ENCODE data around the gene SMTNL2.

SMTNL2 gene

DNA sequence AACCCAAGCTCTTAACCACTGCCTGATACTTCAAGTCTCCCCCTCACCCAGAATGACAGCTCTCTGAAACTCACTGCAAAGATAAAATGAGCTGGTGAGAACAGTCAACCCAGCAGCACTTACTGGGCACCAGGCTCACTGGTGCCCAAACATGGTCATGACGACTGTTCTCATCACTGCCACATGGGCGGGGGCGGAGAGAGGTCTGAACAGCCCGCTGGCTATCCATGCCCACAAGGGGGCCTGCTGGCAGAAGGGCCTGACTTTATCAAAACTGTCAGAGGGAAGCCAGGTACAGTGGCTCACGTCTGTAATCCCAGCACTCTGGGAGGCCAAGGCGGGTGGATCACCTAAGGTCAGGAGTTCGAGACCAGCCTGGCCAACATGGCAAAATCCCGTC lies 33.2 kb upstream of the SMTNL2 start:
- TF ChIP-seq ZNF274 (IDR thresholded peaks at IDR 0.05; ENCODE audit: low read depth, low read length), result no peak
- no peak overlapping the region for H3K4me3 ChIP-seq (ENCODE audit: low read length)

DNA sequence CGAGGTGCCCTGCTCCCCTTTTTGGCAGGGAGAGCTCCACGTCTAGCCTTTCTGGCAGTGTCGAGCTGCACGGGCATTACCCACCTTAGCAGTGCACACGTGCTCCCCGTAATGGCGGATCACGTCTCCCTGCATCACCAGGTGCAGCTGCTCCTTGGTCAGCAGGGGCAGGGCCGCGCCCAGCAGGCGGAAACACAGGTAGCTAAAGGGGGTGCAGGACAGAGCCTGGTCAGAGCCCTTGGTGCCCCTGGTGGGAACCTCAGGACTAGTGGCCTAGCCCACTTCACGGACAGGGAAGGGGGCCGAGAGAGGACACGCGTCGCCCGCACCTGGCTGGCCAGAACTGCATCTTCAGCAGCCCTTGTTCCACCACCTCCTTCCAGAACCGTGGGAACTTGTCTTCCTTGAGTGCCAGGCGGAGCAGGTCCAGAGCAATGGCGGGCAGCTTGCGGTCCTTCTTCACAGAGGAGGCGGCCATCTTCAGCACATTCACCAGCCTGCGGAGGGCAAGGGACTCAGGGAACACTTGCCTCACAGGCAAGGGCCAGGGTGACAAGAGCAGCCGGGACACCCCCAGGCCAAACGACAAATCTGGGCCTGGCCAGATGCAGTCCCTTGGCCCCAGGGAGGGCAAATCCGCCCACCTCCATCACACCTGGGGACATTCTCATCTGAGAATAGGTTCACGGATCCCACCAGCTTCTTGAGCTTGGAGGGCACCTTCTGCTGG lies 32.4 kb upstream of the SMTNL2 start:
- no peak overlapping the region for H3K4me3 ChIP-seq (ENCODE audit: low read length)
- no peak for TF ChIP-seq ZNF274 (IDR thresholded peaks at IDR 0.05; ENCODE audit: low read depth, low read length)

DNA sequence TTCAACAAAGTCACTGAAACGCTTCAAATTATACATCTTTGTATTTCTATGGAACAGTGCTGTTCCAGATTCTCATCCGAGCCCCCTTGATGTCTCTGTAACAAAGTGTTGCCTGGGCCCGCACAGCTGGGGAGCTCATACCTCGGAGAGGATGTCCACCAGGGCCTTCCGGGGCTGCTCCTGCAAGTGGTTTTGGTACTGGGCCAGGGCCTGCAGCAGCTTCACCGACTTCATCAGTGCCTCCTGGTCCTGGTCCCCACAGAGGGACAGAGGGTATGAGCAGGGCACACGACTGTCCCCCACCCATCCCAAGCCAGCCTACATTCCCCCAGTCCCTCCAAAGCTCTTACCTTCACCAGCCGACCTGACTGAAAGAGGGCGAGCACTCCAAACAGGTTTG lies 30.7 kb upstream of the SMTNL2 start:
- H3K4me3 ChIP-seq (ENCODE audit: low read length), result peak overlapping the region; percentile 69; the same call in 1 of the 2 replicates
- no peak for TF ChIP-seq ZNF274 (IDR thresholded peaks at IDR 0.05; ENCODE audit: low read depth, low read length)

DNA sequence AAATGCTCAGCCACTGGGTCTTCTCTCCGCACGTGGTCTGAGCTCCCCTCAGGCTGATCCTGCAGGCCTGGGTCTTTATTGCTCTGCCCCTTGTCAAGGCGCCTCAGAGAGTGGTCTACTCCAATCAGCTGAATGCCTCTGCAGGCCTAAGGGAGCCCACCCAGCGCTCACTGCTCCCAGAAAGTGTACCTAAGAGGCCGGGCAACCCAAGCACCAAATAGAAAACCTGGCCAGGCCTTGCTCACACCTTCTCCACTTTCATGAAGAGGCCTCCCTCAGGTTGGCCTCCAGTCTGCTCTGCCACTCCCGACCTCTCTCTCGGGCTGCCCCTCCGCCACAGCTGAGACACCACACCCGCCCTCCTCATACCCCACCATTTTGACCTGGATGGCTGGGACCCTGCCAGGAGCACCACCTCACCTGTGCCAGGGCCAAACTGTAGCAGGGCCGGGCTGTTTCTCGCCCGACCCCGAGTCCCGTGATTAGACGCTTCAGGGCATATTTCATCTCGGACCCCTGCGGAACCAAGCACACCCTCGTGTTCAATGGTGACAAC lies 29.8 kb upstream of the SMTNL2 start:
- no peak for TF ChIP-seq ZNF274 (IDR thresholded peaks at IDR 0.05; ENCODE audit: low read depth, low read length)
- peak overlapping the region; percentile 69 for H3K4me3 ChIP-seq (ENCODE audit: low read length)

DNA sequence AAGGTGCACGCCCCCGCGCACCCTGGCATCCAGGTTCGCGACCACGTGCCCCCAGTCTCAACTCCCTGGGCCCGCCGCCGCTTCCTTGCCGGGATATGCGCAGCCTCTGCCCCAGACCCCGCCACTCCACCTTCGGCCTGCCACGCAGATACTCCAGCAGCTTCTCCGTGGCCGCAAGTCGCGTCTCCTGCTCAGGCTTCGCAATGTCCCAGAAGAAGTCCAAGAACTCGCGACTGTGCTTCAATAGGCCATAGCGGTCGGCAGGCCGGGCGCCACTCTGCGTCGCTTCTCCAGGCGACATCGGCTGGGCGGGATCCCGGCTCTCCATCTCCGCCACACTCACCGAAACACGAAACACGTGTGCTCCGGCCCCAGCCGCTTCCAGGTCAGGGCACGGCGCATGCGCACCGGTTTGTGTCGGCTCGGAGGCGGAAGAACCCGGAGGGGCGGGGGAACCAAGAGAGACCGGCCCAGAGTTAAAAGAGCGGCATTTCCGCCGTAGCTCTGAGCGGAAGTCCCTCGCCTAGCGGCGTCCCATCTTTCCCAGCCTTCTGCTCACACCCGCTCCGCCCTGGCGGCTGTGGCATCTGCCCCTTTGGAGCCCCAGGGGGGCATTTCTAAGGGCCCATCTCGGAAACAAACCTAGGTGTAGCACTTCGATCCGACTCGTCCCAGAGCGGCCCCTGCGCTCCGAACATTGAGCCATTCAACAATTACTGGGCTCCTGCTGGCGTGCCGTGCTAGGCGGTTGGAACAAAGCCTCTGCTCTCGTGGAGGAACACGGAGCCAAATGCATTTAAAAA lies 29.1 kb upstream of the SMTNL2 start, which contains the start of gene MYBBP1A:
MYBBP1A (minus strand) TSS at position 388 of the 803 bp plus-strand sequence; CDS start at position 328, 60 bp downstream.
- H3K4me3 ChIP-seq (ENCODE audit: low read length), result peak within 1 kb of the TSS; percentile 69
- no peak for TF ChIP-seq ZNF274 (IDR thresholded peaks at IDR 0.05; ENCODE audit: low read depth, low read length)

DNA sequence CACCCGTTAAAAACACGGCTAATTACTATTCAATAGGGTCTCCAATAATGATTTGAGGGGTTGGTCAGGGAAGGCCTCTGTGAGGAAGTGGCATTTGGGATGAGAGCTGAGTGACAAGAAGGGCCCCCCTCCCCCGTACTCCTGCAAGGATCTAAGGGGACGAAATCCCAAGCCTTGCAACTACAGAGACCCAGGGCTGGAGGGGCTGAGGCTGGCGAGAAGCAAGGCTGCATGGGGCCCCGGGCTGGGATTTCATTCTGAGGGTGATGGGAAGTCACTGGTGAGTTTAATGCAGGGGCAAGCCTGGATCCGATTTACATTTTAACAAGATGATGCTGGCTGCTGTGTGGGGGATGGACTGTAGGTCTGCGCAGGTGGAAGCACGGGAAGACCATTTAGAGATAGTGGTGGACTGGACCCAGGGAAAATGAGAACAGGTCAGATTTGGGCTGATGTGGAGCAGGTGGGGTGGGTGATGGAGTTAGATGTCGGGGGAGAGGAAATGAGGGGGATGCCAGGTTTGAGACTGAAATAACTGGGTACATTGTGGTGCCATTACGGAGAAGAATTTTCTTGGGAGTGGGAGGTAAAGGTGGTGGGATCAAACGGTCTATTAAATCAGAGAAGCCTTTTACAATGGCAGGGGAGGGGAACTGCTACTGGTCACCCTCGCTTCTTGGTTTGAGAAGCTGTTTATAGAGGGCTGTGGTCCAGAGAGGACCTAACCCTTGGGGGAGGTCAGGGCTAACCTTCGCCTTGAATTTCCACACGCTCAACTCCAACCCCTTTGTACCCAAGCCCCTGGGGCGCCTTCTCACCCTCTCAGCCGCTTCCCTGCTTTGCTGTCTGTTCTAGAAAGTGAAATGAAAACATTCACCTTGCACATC lies 28.2 kb upstream of the SMTNL2 start:
- TF ChIP-seq ZNF274 (IDR thresholded peaks at IDR 0.05; ENCODE audit: low read depth, low read length), result no peak
- peak overlapping the region; percentile 69 for H3K4me3 ChIP-seq (ENCODE audit: low read length)

DNA sequence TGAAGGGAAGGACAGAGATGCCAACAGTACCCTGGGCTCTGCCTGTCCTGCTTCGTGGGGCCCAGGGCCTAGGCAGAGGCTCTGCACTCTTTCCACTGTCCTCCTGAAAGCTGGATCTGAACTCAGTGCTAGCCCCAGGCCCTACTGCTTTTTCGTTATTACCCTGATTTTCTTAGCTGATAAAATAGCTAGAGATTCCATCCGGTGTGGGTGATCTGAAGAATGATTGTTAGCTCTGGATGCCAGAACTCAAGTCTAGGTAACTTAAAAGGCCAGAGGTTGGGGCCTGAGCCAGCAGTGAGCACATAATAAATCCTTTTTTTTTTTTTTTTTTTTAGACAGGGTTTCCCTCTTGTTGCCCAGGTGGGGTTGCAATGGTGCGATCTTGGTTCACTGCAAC lies 27.3 kb upstream of the SMTNL2 start:
- TF ChIP-seq ZNF274 (IDR thresholded peaks at IDR 0.05; ENCODE audit: low read depth, low read length), result no peak
- no peak overlapping the region for H3K4me3 ChIP-seq (ENCODE audit: low read length)

DNA sequence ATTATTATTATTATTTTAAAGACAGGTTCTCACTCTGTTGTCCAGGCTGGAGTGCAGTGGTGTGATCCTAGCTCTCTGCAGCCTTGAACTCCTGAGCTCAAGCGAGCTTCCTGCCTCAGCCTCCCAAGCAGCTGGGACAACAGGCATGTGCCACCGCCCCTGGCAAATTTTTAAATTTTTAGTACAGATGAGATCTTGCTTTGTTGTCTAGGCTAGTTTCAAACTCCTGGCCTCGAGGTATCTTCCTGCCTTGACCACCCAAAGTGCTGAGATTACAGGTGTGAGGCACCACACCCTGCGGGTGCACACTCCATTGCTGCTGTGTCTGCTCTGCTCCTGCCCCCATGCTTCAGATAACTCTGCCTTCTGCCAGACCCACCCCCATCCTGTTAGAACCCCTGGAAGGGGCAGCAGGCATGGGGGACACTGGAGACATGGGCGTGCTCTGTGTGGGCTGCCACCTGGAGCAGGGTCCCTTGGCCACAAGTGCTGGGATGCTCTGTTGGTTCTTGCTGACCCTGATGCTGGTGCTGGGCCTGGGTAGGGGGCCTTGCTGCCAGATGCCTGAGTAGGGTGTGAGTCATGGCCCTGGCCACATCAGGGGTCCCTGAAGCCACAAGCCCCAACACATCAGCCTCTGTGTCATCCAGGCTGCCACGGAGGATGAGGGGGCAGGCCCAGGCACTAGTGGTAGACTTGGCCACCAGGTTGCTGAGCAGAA lies 26.5 kb upstream of the SMTNL2 start:
- TF ChIP-seq ZNF274 (IDR thresholded peaks at IDR 0.05; ENCODE audit: low read depth, low read length), result no peak
- H3K4me3 ChIP-seq (ENCODE audit: low read length), result no peak overlapping the region

DNA sequence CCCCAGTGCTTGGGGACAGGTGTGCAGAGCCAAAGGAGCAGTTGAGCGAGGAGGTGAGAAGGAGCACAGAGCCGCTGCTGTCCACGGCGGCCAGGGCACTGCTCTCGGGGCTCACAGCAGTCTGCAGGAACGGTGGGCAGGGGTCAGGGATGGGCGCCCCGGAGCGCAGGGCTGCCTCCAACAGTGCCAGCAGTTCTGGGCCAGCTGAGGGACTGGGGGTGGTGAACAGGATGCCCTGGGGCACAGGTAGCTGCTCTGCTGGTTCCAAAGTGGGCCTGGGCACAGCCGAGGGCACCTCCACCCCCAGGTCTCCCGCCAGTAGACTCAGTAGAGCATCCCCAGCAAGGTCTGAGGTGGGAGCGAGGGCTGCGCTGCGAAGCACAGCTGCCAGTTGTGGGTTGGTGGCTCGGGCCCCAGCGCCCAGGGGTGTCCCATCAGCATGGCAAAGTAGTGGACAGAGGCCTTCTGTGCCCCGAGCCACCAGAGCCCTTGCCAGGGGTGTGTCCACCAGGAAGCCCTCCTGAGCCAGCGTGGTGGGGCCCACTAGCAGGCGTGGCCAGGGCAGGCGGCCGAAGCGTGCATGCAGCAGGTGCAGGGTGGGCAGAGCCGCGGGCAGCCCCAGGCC lies 25.9 kb upstream of the SMTNL2 start:
- no peak for TF ChIP-seq ZNF274 (IDR thresholded peaks at IDR 0.05; ENCODE audit: low read depth, low read length)
- H3K4me3 ChIP-seq (ENCODE audit: low read length), result no peak overlapping the region

DNA sequence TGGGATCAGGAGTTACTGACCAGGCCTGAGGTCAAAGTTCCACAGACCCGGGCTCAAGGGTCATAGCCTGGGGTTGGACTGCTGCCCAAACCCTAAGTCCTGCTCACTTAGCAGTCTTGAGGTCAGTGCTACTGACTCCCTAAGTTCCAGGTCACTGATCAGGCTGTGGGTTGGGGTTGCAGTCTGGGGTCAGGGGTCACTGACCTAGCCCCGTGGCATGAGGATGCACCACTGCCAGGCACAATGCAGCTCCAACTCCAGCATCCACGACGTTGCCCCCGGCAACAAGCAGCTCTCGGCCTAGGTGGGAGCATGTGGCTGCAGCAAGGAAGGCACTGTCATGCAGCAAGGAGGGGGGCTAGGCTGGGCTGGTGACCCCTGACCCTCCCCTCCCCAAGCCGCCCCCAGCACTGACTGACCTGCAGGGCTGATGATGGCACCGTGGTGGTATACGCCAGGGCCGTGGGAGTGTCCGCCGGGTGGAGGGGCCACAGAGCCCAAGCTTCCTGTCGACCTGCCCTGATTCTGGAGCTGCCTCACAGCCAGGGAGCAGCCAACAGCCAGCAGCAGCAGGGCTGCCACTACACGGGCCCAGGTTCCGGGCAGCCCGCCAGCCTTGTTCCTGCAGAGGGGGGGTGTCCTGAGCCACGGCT lies 25.1 kb upstream of the SMTNL2 start:
- TF ChIP-seq ZNF274 (IDR thresholded peaks at IDR 0.05; ENCODE audit: low read depth, low read length), result no peak
- no peak overlapping the region for H3K4me3 ChIP-seq (ENCODE audit: low read length)

DNA sequence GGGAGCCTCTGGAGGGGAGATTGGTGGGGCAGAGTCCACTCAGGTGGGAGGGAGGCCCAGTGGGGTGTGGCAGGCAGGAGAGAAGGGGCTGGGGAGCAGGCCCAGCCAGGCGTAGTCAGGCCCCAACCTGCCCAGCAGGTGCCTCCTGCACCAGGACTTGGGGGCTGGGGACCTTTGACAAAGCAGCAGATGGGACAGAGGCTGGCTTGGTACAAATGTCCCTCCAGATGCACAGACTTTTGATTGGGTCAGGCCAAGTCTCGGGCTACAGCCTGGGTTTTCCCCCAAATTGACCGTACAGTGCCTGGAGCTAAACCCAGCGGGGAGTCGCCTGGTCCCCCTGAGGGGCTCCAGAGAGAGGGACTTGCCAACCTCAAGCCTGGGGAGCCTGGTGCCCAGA lies 24.4 kb upstream of the SMTNL2 start:
- TF ChIP-seq ZNF274 (IDR thresholded peaks at IDR 0.05; ENCODE audit: low read depth, low read length), result no peak

DNA sequence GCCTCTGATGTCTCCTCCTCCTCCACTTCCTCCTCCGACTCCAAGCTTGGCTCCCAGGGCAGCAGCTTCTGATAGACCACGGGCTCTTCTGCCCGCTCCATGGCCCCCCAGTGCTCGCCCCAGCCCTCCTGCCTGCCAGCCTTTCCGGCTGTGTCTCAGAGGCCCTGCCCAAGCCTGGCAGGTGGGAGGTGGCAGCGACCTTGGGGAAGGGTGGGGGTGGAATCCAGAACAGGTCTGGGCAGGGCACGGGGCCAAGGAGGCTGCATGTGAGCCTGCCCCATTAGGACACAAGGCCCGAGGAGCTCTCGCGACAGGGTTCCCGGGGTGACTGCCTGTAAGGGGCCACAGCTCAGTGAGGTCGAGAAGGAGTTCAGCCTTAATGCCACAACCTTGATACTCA lies 23.9 kb upstream of the SMTNL2 start, which contains the start of gene GGT6:
GGT6 (minus strand) TSS at position 157 of the 400 bp plus-strand sequence; CDS start at position 101, 56 bp downstream.
- no peak within 1 kb of the TSS for H3K4me3 ChIP-seq (ENCODE audit: low read length)
- no peak for TF ChIP-seq ZNF274 (IDR thresholded peaks at IDR 0.05; ENCODE audit: low read depth, low read length)

More for the DNA sequence above, 24.4 kb upstream of the SMTNL2 start:
- no peak overlapping the region for H3K4me3 ChIP-seq (ENCODE audit: low read length)

All from GM08714 (cell line).